Small intestine (tissue), 16 donors: ENCODE data around the gene ANXA2R. TPM values are rescaled to one million over a fixed set of nuclear protein-coding genes. Genes with fewer than 3 reads are reported as not detected.
"Not testable (repeated sequence)": the region's sequence is repeated elsewhere in the genome, so short reads cannot be mapped to it uniquely, and the experiment has no call there.

Experiments used
- DNase-seq, 2 donors: peaks; one replicate each; pipeline versions ENCODE4 v3.0.0 to v3.0.0-alpha.2; 2013
- FAIRE-seq: peaks from 2 replicates; lab custom pipeline; 2012; peaks lifted over from hg19 to GRCh38; lab: Jason Lieb, UNC
- H3K27ac ChIP-seq, 3 donors: one replicate each; pipeline ENCODE4 v1.5.1; 2013; ENCODE audit warnings: low read length in 2 of 3, mild to moderate bottlenecking in 2 of 3, control low read depth in 1 of 3, inconsistent platforms in 1 of 3, low read depth in 1 of 3, moderate library complexity in 1 of 3
- H3K27me3 ChIP-seq, 3 donors: one replicate each; pipeline ENCODE4 v1.6.1; 2013; ENCODE audit warnings: low read length in 3 of 3, inconsistent platforms in 1 of 3; ENCODE audit not compliant: control insufficient read depth in 3 of 3, insufficient read depth in 3 of 3
- H3K36me3 ChIP-seq, 3 donors: one replicate each; pipeline ENCODE4 v1.6.1; 2013; ENCODE audit warnings: low read length in 3 of 3, inconsistent platforms in 1 of 3, low read depth in 1 of 3, mild to moderate bottlenecking in 1 of 3, moderate library complexity in 1 of 3; ENCODE audit not compliant: control insufficient read depth in 3 of 3, insufficient read depth in 2 of 3
- H3K4me1 ChIP-seq, 3 donors: one replicate each; pipeline ENCODE4 v1.6.1; 2013; ENCODE audit warnings: low read length in 2 of 3, inconsistent platforms in 1 of 3, low read depth in 1 of 3, mild to moderate bottlenecking in 1 of 3, moderate library complexity in 1 of 3; ENCODE audit not compliant: control insufficient read depth in 3 of 3, insufficient read depth in 2 of 3
- H3K4me3 ChIP-seq, 3 donors: one replicate each; pipeline ENCODE4 v1.5.1; 2013; ENCODE audit warnings: low read length in 3 of 3, control low read depth in 1 of 3, inconsistent platforms in 1 of 3, low read depth in 1 of 3, mild to moderate bottlenecking in 1 of 3, moderate library complexity in 1 of 3
- H3K9me3 ChIP-seq, 2 donors: one replicate each; pipeline ENCODE4 v1.6.1; 2013; ENCODE audit warnings: low read depth in 1 of 2, low read length in 1 of 2; ENCODE audit not compliant: control insufficient read depth in 2 of 2, insufficient read depth in 1 of 2
- WGBS, 3 donors: extraction: QIAGEN DNeasy Blood & Tissue Kit; methylation state at CpG; one replicate each; pipeline ENCODE4 v1.1.7; 2013; 5-methylcytosine and 5-hydroxymethylcytosine counted together
- long read RNA-seq, 10 donors: transcript quantifications; one replicate each; lab custom pipeline, GENCODE V29; 2026
- polyA plus RNA-seq, 4 donors: library from polyadenylated mRNA; stranded (reverse) in 3 of 4; unstranded in 1 of 4; fragments of 200-250 nt in 3 of 4; fragments of 120-200 nt in 1 of 4; gene quantifications; one replicate each; pipeline versions ENCODE4 v1.2.1 to v1.2.3, GENCODE V29; 2013
- donor health status: healthy with polysubstance abuse.
- donor health status: control.
- donor health status: control.
- donor health status: Bipolar disorder and iron deficiency.
- donor health status: healthy.

The ANXA2R gene
- 1 to 10 TPM in 3 of 4 donors, under 1 TPM in 1; 0.67 to 5.1 (median 2.7) TPM for polyA plus RNA-seq
- long read RNA-seq, donor 1, partial matches to known transcripts = 0 of 2 reads
- long read RNA-seq, donor 1, other reads (novel, unspliced or antisense) = 0 of 2 reads
- long read RNA-seq, donor 2 = 0 reads
- long read RNA-seq, donor 3, partial matches to known transcripts = 0 of 4 reads
- long read RNA-seq, donor 3, other reads (novel, unspliced or antisense) = 0 of 4 reads
- long read RNA-seq, donor 4 = 0 reads
- long read RNA-seq, donor 5 = 0 reads
- long read RNA-seq, donor 6, partial matches to known transcripts = 0 of 2 reads
- long read RNA-seq, donor 6, other reads (novel, unspliced or antisense) = 0 of 2 reads
- long read RNA-seq, donor 7, transcript ANXA2R-202 (1 exons, 1,265 nt) = major isoform, 6 of 6 reads
- long read RNA-seq, donor 7, partial matches to known transcripts = 0 of 6 reads
- long read RNA-seq, donor 7, other reads (novel, unspliced or antisense) = 0 of 6 reads
- long read RNA-seq, donor 8 = 0 reads
- long read RNA-seq, donor 9, partial matches to known transcripts = 0 of 1 reads
- long read RNA-seq, donor 9, other reads (novel, unspliced or antisense) = 0 of 1 reads
- long read RNA-seq, donor 10, partial matches to known transcripts = 0 of 2 reads
- long read RNA-seq, donor 10, other reads (novel, unspliced or antisense) = 0 of 2 reads

- FAIRE-seq (no peak), DNase-seq (peak; percentile 91 to 92)
- Histone ChIP-seq H3K36me3 (no peaks in the 10 kb centered on the region), H3K27ac (peak within 1 kb of the TSS; percentile 39 to 96 (median 77)), H3K9me3 (peaks cover 0 to 24% of the 10 kb centered on the region in 2 donors), H3K4me3 (peak within 1 kb of the TSS; percentile 39 to 67 (median 50)), H3K27me3 (peaks cover 0 to 91% (median 9%) of the 10 kb centered on the region in 3 donors), H3K4me1 (peaks cover 0 to 41% (median 4%) of the 10 kb centered on the region in 3 donors)
- WGBS, 3 donors = 2 to 3% (median 2%) methylated on average over 47 of the region's 47 CpGs
Observed at GRCh38 chr5:43040287-43041098, at the start of gene ANXA2R. ANXA2R (minus strand) TSS chr5:43040319; CDS start chr5:43040046, 273 bp downstream.

- 63 to 88% (median 86%) methylated on average over 2 of the region's 5 CpGs for WGBS, 3 donors
- H3K27ac ChIP-seq, H3K36me3 ChIP-seq, H3K27me3 ChIP-seq, H3K4me3 ChIP-seq, H3K9me3 ChIP-seq, DNase-seq, H3K4me1 ChIP-seq: not testable (repeated sequence)
- FAIRE-seq = peak; percentile 91
Observed at GRCh38 chr5:43086118-43086908, 46.2 kb upstream of the ANXA2R start.

- Histone ChIP-seq H3K4me3 (no peak overlapping the region), H3K4me1 (no peaks in the 10 kb centered on the region), H3K27me3 (no peaks in the 10 kb centered on the region), H3K36me3 (peaks cover 0 to 7% (median 0%) of the 10 kb centered on the region in 3 donors), H3K27ac (no peak overlapping the region), H3K9me3 (peaks cover 0 to 9% of the 10 kb centered on the region in 2 donors)
- FAIRE-seq (no peak), DNase-seq (no peak)
- WGBS, 3 donors = 97 to 99% (median 99%) methylated on average over 5 of the region's 5 CpGs
Observed at GRCh38 chr5:43085453-43085852, 45.3 kb upstream of the ANXA2R start.

GRCh38 chr5:43084468-43084867 is 44.3 kb upstream of the ANXA2R start:
- 97 to 99% (median 98%) methylated on average over 7 of the region's 7 CpGs for WGBS, 3 donors
- not testable (repeated sequence) for H3K27me3 ChIP-seq, H3K27ac ChIP-seq, FAIRE-seq, DNase-seq, H3K9me3 ChIP-seq, H3K4me1 ChIP-seq, H3K4me3 ChIP-seq
- peaks cover 0 to 11% (median 0%) of the 10 kb centered on the region in 3 donors for H3K36me3 ChIP-seq

- not testable (repeated sequence) for DNase-seq, H3K4me1 ChIP-seq, FAIRE-seq, H3K4me3 ChIP-seq, H3K27ac ChIP-seq, H3K9me3 ChIP-seq, H3K27me3 ChIP-seq
- WGBS, 3 donors = 76 to 90% (median 84%) methylated on average over 2 of the region's 2 CpGs
- H3K36me3 ChIP-seq = peaks cover 0 to 22% (median 2%) of the 10 kb centered on the region in 3 donors
Observed at GRCh38 chr5:43081345-43081744, 41.2 kb upstream of the ANXA2R start.

- no peak overlapping the region for H3K4me3 ChIP-seq
- 92 to 96% (median 95%) methylated on average over 4 of the region's 4 CpGs for WGBS, 3 donors
- H3K27ac ChIP-seq = no peak overlapping the region
- peaks cover 0 to 2% of the 10 kb centered on the region in 2 donors for H3K9me3 ChIP-seq
- H3K36me3 ChIP-seq = peaks cover 0 to 30% (median 2%) of the 10 kb centered on the region in 3 donors
- H3K4me1 ChIP-seq = peaks cover 0 to 3% (median 0%) of the 10 kb centered on the region in 3 donors
- FAIRE-seq (no peak), DNase-seq (no peak)
- no peaks in the 10 kb centered on the region for H3K27me3 ChIP-seq
Observed at GRCh38 chr5:43078956-43079355, 38.8 kb upstream of the ANXA2R start.

GRCh38 chr5:43077446-43078191 is 37.5 kb upstream of the ANXA2R start:
- FAIRE-seq, H3K4me1 ChIP-seq, DNase-seq, H3K4me3 ChIP-seq, H3K9me3 ChIP-seq, H3K27me3 ChIP-seq, H3K27ac ChIP-seq: not testable (repeated sequence)
- WGBS, 3 donors = 82 to 93% (median 86%) methylated on average over 7 of the region's 7 CpGs
- peaks cover 0 to 36% (median 2%) of the 10 kb centered on the region in 3 donors for H3K36me3 ChIP-seq
